B cell (primary cell): Measurements from ENCODE around the gene PGLYRP1. TPM values are rescaled to one million over a fixed set of nuclear protein-coding genes. Genes with fewer than 3 reads are reported as not detected.

Experiments
- ATAC-seq: fragments of 200-7000 bp; cut with Tn5 transposase; one replicate; pipeline ENCODE4 v1.10.0; 2021; ENCODE audit warnings: low read depth, mild to moderate bottlenecking, moderate number of reproducible peaks, moderate library complexity
- CTCF ChIA-PET: fragments of 350-600 bp; sonication (Branson Sonifier 250); formaldehyde crosslinking; loops from one replicate; lab custom pipeline; 2021; ENCODE audit warnings: antibody characterized with exemption, inconsistent platforms; lab: Charles Lee
- POLR2A ChIA-PET: fragments of 350-600 bp; sonication (Branson Sonifier 250); formaldehyde crosslinking; loops from one replicate; lab custom pipeline; 2021; ENCODE audit warnings: antibody characterized with exemption; lab: Charles Lee
- DNase-seq: peaks from one replicate; pipeline ENCODE4 v3.0.0; 2013
- H2AFZ ChIP-seq: 2 replicates; pipeline ENCODE4 v1.6.1; 2012; ENCODE audit warnings: mild to moderate bottlenecking, low read depth, low read length; ENCODE audit not compliant: insufficient read depth, poor library complexity, severe bottlenecking
- H3K27ac ChIP-seq, 2 donors: 1 replicate in 1 of 2; 2 replicates in 1 of 2; pipeline ENCODE4 v1.5.1; 2012 to 2013; ENCODE audit warnings: low read length in 2 of 2, mild to moderate bottlenecking in 2 of 2, moderate library complexity in 1 of 2
- H3K27me3 ChIP-seq, 4 experiments: fragments of 200-600 bp in 1 of 4; sonication (generic) in 1 of 4; replicated peaks in 1 of 4; 1 replicate in 2 of 4; 2 replicates in 2 of 4; pipeline versions ENCODE4 v1.6.1 to v1.7.0; 2013 to 2016; ENCODE audit warnings: low read length in 3 of 4, mild to moderate bottlenecking in 2 of 4, mixed read lengths in 1 of 4, moderate library complexity in 1 of 4; ENCODE audit not compliant: insufficient read depth in 4 of 4, control insufficient read depth in 3 of 4; ENCODE audit errors: control extremely low read depth in 1 of 4
- H3K36me3 ChIP-seq, 2 experiments: replicated peaks in 1 of 2; 1 replicate in 1 of 2; 2 replicates in 1 of 2; pipeline versions ENCODE4 v1.6.1 to v1.7.1; 2013; ENCODE audit warnings: low read length in 1 of 2; ENCODE audit not compliant: insufficient read depth in 2 of 2, control insufficient read depth in 1 of 2; ENCODE audit errors: control extremely low read depth in 1 of 2, extremely low read depth in 1 of 2
- H3K4me1 ChIP-seq, 2 donors: fragments of 200-600 bp in 1 of 2; sonication (generic) in 1 of 2; 1 replicate in 1 of 2; 2 replicates in 1 of 2; pipeline versions ENCODE4 v1.5.1 to v1.6.1; 2013 to 2017; ENCODE audit warnings: low read length in 2 of 2; ENCODE audit not compliant: control insufficient read depth in 2 of 2, insufficient read depth in 2 of 2
- H3K4me2 ChIP-seq: replicated peaks from 2 replicates; pipeline ENCODE3; 2012; ENCODE audit warnings: mild to moderate bottlenecking, low read depth, low read length; ENCODE audit not compliant: poor library complexity, severe bottlenecking
- H3K4me3 ChIP-seq, 5 experiments: fragments of 200-600 bp in 1 of 5; sonication (generic) in 1 of 5; 1 replicate in 3 of 5; 2 replicates in 2 of 5; pipeline versions ENCODE4 v1.5.1 to v1.7.0; 2011 to 2016; ENCODE audit warnings: low read length in 4 of 5, mild to moderate bottlenecking in 4 of 5, low read depth in 2 of 5, control low read depth in 1 of 5, moderate library complexity in 1 of 5; ENCODE audit not compliant: insufficient read depth in 1 of 5; ENCODE audit errors: control extremely low read depth in 1 of 5, extremely low read depth in 1 of 5
- H3K79me2 ChIP-seq: fragments of 200-600 bp; sonication (generic); one replicate; pipeline ENCODE4 v1.6.0; 2016; ENCODE audit warnings: low read length; ENCODE audit not compliant: control insufficient read depth, insufficient read depth
- H3K9ac ChIP-seq: fragments of 200-600 bp; sonication (generic); 2 replicates; pipeline ENCODE4 v1.6.1; 2017; ENCODE audit warnings: mild to moderate bottlenecking, low read length, moderate library complexity
- H3K9me3 ChIP-seq, 3 donors: one replicate each; pipeline versions ENCODE4 v1.6.1 to v1.7.1; 2013; ENCODE audit warnings: low read length in 2 of 3; ENCODE audit not compliant: control insufficient read depth in 2 of 3, insufficient read depth in 1 of 3; ENCODE audit errors: control extremely low read depth in 1 of 3
- H4K20me1 ChIP-seq: 2 replicates; pipeline ENCODE4 v1.6.0; 2012; ENCODE audit warnings: mild to moderate bottlenecking, low read length; ENCODE audit not compliant: insufficient read depth, control insufficient read depth, poor library complexity, severe bottlenecking
- H3K27ac Mint-ChIP-seq: one replicate; pipeline ENCODE4 v1.8.0; 2021; ENCODE audit warnings: mixed read lengths
- H3K27me3 Mint-ChIP-seq: one replicate; pipeline ENCODE4 v1.8.0; 2021; ENCODE audit warnings: mixed read lengths
- H3K4me1 Mint-ChIP-seq: one replicate; pipeline ENCODE4 v1.8.0; 2021; ENCODE audit warnings: mixed read lengths
- H3K4me3 Mint-ChIP-seq: one replicate; pipeline ENCODE4 v1.8.0; 2021; ENCODE audit warnings: mixed read lengths
- H3K9me3 Mint-ChIP-seq: one replicate; pipeline ENCODE4 v1.8.0; 2022; ENCODE audit warnings: mixed read lengths; ENCODE audit not compliant: insufficient read depth
- CTCF ChIP-seq: fragments of 200-600 bp; IDR thresholded peaks from one replicate; pipeline ENCODE4 v1.8.0; 2022; ENCODE audit warnings: antibody characterized with exemption, mild to moderate bottlenecking
- EZH2 ChIP-seq: IDR thresholded peaks from 2 replicates; pipeline ENCODE4 v1.6.1; 2012; ENCODE audit warnings: borderline replicate concordance, low read depth, mild to moderate bottlenecking, moderate library complexity, low read length; ENCODE audit not compliant: insufficient read depth, poor library complexity, severe bottlenecking
- WGBS: methylation state at CpG from one replicate; pipeline ENCODE4 v1.1.5; 2013; ENCODE audit warnings: missing lambda C conversion rate; ENCODE audit not compliant: insufficient coverage; 5-methylcytosine and 5-hydroxymethylcytosine counted together
- intact Hi-C: fragments of 100-400 bp; cut with micrococcal nuclease; formaldehyde crosslinking; loops from one replicate; pipeline ENCODE4 v1.10.0; 2022
- polyA plus RNA-seq: library from polyadenylated mRNA; depleted of rRNA; stranded (reverse); fragments of >200 nt; gene quantifications from 2 replicates; pipeline ENCODE4 v1.2.3, GENCODE V29; 2012
- total RNA-seq, 2 donors: library from RNA; stranded (reverse); fragments of 120-200 nt in 1 of 2; gene quantifications; 1 replicate in 1 of 2; 2 replicates in 1 of 2; pipeline versions ENCODE4 v1.2.3 to v1.2.4, GENCODE V29; 2013 to 2022

Gene PGLYRP1
- total and polyA plus RNA-seq, 2 donors (not counting 1 experiment from before 2014, with no cell fraction given) = not detected

- intact Hi-C loops = loop anchor here (2.0 to 10.0 kb wide), 3 partner anchors 155 to 1587 kb away; partner anchors contain the start of genes BICRA and SYMPK
- WGBS = 97% methylated on average over 6 of the region's 15 CpGs
- CTCF ChIA-PET = interaction anchor here (0.6 to 4.9 kb wide), 3 partner anchors 10 to 1780 kb away, joined by 3 to 28 read pairs (median 11); partner anchors contain the start of gene SIX5
- H2AFZ ChIP-seq = no peak overlapping the region
- H3K4me1 ChIP-seq = peaks cover 19 to 22% of the 10 kb centered on the region in 2 donors
- no peaks in the 10 kb centered on the region for H3K79me2 ChIP-seq
- H3K9me3 ChIP-seq = peaks cover 0 to 18% (median 0%) of the 10 kb centered on the region in 3 donors
- no peak overlapping the region for H3K4me3 ChIP-seq
- H3K27me3 ChIP-seq = peaks cover 0 to 33% (median 12%) of the 10 kb centered on the region in 4 experiments
- H3K36me3 ChIP-seq = no peaks in the 10 kb centered on the region
- DNase-seq (no peak), ATAC-seq (no peak)
- peaks cover 18% of the 10 kb centered on the region for H3K4me1 Mint-ChIP-seq
- no peak overlapping the region for H3K27ac ChIP-seq
- no peaks in the 10 kb centered on the region for H3K9me3 Mint-ChIP-seq
- H3K4me2 ChIP-seq = no peak overlapping the region
- no peak overlapping the region for H3K27ac Mint-ChIP-seq
- H3K27me3 Mint-ChIP-seq = peaks cover 18% of the 10 kb centered on the region
- no peak for TF ChIP-seq EZH2
- no peak for TF ChIP-seq CTCF
- no peak overlapping the region for H3K9ac ChIP-seq
- POLR2A ChIA-PET = no interaction called here
- H4K20me1 ChIP-seq = peaks cover 6% of the 10 kb centered on the region
- no peak overlapping the region for H3K4me3 Mint-ChIP-seq
Measured at GRCh38 chr19:46017874-46018675, 4.8 kb downstream of the PGLYRP1 start.

- Histone ChIP-seq H3K9me3 (peaks cover 0 to 10% (median 0%) of the 10 kb centered on the region in 3 donors), H2AFZ (no peak overlapping the region), H3K79me2 (no peaks in the 10 kb centered on the region), H3K4me2 (peak overlapping the region; percentile 34), H3K27ac (no peak overlapping the region), H3K4me3 (no peak overlapping the region), H3K9ac (no peak overlapping the region), H3K4me1 (peaks cover 19 to 22% of the 10 kb centered on the region in 2 donors), H4K20me1 (peaks cover 6% of the 10 kb centered on the region), H3K27me3 (peaks cover 0 to 22% (median 7%) of the 10 kb centered on the region in 4 experiments), H3K36me3 (no peaks in the 10 kb centered on the region)
- Mint-ChIP-seq H3K4me1 (peaks cover 18% of the 10 kb centered on the region), H3K9me3 (no peaks in the 10 kb centered on the region), H3K4me3 (peak overlapping the region; percentile 94), H3K27me3 (peaks cover 18% of the 10 kb centered on the region), H3K27ac (no peak overlapping the region)
- no peak for ATAC-seq
- intact Hi-C loops = loop anchor here (2.0 to 10.0 kb wide), 3 partner anchors 154 to 1588 kb away; partner anchors contain the start of genes BICRA and SYMPK
- CTCF ChIA-PET = interaction anchor here (0.9 to 4.9 kb wide), 6 partner anchors 9 to 247 kb away, joined by 3 to 28 read pairs (median 4); partner anchors contain the start of gene SIX5
- POLR2A ChIA-PET = interaction anchor here (1.2 kb wide), 1 partner anchor 248 kb away, joined by 3 read pairs; the partner anchor contains the start of gene SIX5
- WGBS = 70% methylated on average over 2 of the region's 7 CpGs
- DNase-seq = no peak
- TF ChIP-seq EZH2 (no peak), CTCF (peak; percentile 65)
Measured at GRCh38 chr19:46017095-46017429, 5.8 kb downstream of the PGLYRP1 start.
